Activated T-helper 1 cell treated with anti-CD3 and anti-CD28 coated beads, Interleukin-2, amount 50 U/mL, for 16 hours (primary cell): ENCODE results near the gene DHRS7.
"Not testable (repeated sequence)": the region's sequence is repeated elsewhere in the genome, so short reads cannot be mapped to it uniquely, and the experiment has no call there.

ENCODE experiments used
- DNase-seq, 2 donors: peaks; one replicate each; pipeline ENCODE4 v3.0.0-alpha.2; 2020; ENCODE audit warnings: low read depth in 1 of 2, low spot score in 1 of 2

Gene DHRS7

DNA sequence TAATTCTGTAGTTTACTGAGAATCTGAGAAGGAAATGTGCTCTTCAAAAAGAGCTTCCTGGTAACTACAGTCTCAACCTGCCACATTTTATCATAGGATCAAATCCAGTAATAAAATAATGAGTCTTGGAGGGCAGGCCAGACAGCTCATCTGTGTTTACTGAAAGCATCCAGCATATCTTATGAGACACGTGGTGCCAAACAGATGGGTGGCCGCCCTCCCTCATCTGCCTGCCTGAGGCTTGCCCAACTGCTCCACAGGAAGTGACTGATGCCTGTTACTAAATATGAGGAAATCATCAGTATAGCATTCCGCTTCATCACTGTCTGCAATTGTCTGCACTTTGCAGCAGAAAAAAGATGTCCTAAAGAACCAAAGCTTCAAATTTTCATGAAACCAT, 13.5 kb downstream of the DHRS7 start:
- DNase-seq, result peak; percentile 45 to 47

DNA sequence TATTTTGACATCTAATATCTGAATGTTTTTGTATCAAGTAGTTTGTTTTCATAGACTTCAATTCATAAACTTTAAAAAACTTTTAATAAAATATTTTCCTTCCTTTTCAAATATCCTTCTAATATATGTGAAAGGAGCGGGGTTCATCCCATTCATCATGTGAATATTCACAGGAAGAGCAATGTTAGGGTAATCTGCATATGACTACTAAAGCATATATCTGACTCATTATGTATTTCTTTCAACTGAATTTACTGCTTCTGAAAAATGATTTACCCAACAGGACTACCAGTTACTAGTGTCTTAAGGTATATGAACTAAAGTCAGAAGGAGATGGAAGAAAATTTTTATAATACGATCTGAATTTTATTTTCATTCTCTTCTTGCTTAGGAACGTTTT, 30.5 kb downstream of the DHRS7 start:
- no peak for DNase-seq

DNA sequence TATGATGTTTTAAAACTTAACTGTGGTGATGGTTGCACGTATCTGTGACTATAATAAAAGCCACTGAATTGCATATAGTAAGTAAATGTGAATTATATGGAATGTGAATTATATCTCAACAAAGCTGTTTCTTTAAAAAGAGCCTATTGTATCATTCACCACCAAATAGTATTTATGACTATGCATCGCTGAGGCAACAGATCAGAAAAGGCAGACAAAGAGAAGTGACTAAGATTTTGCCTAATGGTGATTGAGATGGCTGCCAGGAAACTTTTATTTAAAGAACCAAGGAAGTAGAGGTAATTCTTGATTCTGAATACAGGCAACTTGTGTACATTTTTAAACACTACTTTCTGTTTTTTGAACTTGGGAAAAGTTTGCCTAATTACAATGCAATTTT, 31.7 kb downstream of the DHRS7 start:
- no peak for DNase-seq

DNA sequence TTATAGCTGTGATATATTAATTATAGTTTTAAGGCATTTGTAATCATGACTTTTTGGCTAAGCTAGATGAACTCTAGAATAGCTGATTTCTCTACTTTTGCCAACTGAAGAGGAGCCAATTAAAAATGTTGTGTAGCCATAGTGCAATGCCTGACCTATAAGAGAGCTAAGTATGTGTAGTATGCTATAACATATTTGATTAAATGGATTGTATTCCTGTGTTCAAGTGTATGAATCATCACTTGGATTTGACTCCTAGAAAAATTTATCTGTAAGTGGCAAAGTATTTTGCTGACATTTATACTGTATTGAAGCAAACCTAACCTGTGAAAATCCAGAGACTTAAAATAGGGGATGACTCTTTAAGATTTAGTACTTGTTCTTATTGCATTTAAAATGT, 39.3 kb downstream of the DHRS7 start:
- DNase-seq, result no peak

DNA sequence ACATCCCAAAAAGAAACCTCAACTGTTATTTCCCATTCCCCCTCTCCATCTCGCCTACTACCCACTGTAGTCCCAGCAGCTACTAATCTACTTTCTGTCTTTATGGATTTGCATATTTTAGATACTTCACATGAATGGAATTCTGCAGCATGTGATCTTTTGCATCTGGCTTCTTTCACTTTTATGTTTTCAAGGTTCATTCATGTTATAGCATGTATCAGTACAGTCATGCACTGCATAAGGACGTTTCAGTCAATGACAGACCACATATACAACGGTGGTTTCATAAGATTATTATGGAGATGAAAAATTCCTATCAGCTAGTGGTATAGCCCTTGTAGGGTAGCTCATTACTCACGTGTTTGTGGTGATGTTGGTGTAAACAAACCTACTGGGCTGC, 49.0 kb downstream of the DHRS7 start:
- no peak for DNase-seq

DNA sequence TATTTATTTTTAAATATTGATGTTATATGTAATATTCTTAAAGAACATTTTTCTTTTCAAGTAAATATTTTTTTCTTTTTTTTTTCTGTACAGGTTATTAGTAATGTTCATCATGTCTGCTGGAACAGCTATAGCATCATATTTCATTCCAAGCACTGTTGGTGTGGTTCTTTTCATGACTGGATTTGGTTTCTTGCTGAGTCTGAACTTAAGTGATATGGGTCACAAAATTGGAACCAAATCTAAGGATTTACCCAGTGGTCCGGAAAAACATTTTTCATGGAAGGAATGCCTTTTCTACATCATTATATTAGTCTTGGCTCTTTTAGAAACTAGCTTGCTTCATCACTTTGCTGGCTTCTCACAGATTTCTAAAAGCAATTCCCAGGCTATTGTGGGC, 50.3 kb downstream of the DHRS7 start:
- no peak for DNase-seq

DNA sequence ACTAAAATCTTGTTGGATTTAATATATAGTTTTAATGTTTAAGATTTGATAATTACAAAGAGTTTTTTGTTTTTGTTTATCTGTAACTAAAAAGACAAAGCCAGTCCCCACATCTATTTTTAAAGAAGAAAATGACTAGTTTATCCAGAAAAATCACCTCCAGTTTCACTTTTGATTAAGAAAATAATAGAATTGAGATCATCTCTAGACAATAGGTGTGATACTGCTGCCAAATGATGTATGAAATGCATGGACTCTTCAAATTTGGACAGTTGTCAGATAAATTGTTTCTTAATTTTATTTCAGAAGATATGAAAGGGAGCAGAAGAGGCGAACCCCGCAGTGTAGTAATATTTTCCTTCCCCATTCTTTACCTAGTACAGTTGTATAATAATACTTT, 53.5 kb downstream of the DHRS7 start:
- no peak for DNase-seq

DNA sequence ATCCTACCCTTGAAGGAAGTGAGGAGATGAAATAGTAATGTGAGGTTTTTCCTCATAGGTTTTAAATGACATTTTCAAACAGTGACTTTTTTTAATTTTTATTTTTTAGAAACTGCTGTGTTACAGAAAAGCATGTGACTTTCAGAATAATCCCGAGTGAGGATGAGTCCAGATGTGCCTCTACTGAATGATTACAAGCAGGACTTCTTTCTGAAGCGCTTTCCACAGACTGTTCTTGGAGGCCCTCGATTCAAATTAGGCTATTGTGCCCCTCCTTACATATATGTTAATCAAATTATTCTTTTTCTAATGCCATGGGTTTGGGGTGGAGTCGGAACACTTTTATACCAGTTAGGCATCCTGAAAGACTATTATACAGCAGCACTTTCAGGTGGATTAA, 57.7 kb downstream of the DHRS7 start:
- DNase-seq, result no peak

DNA sequence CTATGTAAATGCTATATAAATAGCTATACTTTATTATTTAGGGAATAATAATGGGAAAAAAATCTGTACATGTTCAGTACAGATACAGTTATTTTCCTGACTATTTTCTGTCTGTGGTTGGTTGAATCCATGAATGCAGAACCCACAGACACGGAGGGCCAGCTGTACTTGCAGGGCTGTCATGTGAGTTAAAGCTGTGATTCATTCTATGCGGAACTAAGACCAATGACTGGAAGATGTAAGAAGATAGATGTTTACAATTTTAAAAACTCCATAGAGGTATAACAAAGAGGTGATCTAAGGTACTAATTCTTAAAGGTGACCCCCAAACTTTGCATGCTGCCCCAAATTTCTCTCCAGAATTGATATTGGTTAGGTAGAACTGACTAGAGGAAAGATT, 58.9 kb downstream of the DHRS7 start:
- no peak for DNase-seq

DNA sequence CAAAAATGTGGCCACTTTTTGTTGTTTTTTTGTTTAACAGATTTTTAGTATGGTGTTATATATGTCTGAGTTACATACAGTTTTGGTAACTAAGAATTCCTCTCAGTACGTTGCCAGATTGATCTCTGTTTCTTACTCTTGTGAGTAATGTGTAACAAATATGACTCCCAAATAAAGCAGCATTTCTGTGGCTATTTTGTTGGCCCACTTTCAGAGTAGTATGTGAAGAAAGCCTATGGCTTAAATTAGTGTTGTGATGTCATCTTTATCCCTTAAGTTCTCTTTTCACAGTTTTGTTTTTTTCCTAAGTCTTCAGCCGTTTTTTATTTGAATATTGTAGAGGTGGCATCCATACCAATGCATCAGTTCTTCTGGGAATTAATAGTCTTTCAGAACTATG, 62.8 kb downstream of the DHRS7 start:
- no peak for DNase-seq

DNA sequence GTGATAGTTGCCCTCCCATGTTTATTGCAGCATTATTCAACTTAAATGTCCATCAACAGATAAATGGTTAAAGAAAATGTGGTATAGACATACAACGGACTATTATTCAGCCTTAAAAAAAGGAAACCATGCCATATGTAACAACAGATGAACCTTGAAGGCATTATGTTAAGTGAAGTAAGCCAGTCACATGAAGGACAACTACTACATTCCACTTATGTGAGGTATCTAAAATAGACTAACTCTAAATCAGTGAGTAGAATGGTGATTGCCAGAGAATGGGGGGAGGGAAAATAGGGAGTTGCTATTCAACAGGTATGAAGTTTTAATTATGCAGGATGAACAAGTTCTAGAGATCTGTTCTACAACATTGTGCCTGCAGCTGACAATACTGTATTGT, 63.4 kb downstream of the DHRS7 start:
- no peak for DNase-seq

DNA sequence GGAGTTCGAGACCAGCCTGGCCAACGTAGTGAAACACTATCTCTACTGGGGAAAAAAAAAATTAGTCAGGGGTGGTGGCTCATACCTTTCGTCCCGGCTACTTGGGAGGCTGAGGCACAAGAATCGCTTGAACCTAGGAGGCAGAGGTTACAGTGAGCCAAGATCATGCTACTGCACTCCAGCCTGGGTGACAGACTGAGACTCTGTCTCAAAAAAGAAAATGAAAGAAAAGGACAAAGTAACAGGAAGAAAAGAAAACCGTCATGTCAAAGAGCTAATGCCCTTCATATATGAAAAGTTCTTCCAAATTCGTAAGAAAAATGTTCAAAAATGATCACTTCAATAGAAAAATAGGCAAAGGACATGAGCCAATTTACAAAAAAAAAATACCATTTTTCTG, 65.3 kb downstream of the DHRS7 start:
- not testable (repeated sequence) for DNase-seq

DNA sequence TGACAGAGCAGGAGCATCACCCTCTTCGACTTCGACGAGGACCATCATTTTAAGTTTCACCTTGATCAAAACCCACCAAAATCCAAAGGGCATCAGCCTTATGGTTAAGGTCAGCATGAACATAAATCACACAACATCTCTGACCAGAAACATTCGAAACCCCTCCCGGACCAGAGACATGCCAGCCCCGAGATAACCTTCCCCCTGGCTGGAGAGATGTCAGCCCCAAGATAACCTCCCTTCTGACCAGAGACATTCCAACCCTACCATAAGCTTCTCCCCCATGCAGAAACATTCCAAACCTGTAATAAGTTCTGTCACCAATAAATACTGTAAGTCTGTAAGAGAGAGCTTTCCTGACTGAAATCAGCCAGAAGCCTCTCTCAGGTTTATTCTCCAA, 67.2 kb downstream of the DHRS7 start:
- no peak for DNase-seq

DNA sequence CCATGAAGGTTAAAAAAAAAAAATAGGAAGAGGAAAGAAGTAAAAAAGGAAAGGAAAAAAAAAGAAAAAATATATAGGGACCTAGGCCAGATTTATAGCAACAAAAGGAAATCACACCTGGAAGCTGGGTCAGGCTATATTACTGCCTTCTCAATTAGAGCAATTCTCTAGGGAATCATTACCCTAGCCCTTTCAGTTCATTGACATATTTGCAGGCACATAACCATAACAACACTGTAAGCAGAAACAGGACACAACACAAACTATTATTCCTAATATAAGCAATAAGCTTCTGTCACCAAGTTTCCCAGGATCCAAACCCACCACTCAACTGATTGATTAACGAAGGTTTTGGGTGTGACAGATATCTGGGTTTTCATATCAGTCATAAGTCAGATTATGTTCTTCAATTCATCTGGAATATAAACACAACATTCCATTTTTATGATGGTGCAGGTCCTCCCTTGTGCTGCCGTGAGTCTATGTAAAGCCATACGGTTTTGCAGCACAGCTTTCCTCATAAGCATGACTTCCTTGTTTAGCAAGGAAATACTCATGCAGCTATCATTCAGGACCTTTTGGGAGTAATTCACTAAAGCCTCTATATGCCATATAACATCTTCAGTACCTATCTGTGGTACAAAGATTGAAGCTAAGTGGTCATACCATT, 69.3 kb downstream of the DHRS7 start:
- DNase-seq, result no peak

DNA sequence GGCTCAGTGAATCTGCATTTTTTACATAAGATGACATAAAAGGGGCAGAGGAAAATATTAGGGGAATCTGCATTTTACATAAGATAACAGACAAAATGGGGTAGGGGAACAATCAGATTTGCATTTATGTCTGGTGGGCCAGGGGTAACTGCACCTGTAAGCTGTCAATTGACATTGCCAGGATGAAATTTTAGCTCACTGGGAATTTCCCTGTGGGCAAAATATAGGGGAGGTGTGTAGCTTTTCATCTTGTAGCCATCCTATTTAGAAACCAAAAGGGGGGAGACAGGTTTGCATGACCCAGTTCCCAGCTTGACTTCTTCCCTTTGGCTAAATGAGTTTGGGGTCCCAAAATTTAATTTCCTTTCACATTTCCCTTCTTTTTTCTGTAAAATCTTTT, 70.0 kb downstream of the DHRS7 start:
- no peak for DNase-seq

DNA sequence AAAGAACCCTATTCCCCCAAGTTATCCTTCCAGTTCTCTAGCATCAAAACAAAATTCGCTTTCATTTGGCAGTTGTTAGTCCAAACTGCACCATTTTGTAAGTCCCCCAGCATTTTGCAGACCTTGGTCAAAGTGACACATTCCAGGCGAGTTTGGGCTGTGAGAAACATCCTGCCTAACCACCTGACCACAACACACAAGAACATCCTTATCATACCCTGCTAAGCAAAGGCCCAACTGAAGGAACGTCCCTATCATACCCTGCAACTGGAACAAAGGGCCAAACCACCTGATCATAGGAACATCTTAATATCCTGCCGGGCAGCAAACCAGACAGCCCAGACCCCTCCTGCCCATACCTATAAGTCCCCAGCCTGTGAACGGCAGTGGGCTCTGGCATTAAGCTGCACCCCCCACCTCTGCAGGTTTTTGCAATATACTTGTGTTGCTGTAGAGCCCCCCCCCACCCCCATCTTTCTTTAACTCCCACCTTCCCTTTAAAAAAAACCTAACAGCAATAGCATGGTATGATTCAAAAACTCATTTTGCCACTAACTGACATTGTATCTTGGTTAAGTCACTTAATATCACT, 70.8 kb downstream of the DHRS7 start:
- no peak for DNase-seq
